DND-41 (cell line): ENCODE data around the gene ANKHD1.

Experiments used
- ATAC-seq: fragments of 200-7000 bp; cut with Tn5 transposase; 3 replicates; pipeline ENCODE4 v1.9.1; 2021; ENCODE audit warnings: low read depth; ENCODE audit not compliant: insufficient read depth
- DNase-seq: peaks from one replicate; pipeline ENCODE4 v3.0.0-alpha.2; 2020
- H2AFZ ChIP-seq: 2 replicates; pipeline ENCODE4 v1.6.0; 2012; ENCODE audit warnings: low read depth, low read length
- H3K27ac ChIP-seq: 2 replicates; pipeline ENCODE4 v1.5.1; 2012; ENCODE audit warnings: low read length, inconsistent platforms
- H3K27me3 ChIP-seq: fragments of 200-600 bp; sonication (generic); 2 replicates; pipeline ENCODE4 v1.6.0; 2012; ENCODE audit warnings: low read length, mild to moderate bottlenecking, inconsistent platforms; ENCODE audit not compliant: insufficient read depth, poor library complexity
- H3K36me3 ChIP-seq: 2 replicates; pipeline ENCODE4 v1.5.1; 2012; ENCODE audit warnings: low read length, inconsistent platforms; ENCODE audit not compliant: insufficient read depth
- H3K4me1 ChIP-seq: 2 replicates; pipeline ENCODE4 v1.5.1; 2012; ENCODE audit warnings: mild to moderate bottlenecking, low read length; ENCODE audit not compliant: insufficient read depth
- H3K4me2 ChIP-seq: 2 replicates; pipeline ENCODE4 v1.6.0; 2012; ENCODE audit warnings: mild to moderate bottlenecking, moderate library complexity, low read length, inconsistent platforms; ENCODE audit not compliant: insufficient read depth
- H3K4me3 ChIP-seq, 2 experiments: fragments of 200-600 bp in 1 of 2; shearing (Covaris generic) in 1 of 2; 2 replicates each; pipeline ENCODE4 v1.5.1; 2012 to 2016; ENCODE audit warnings: inconsistent platforms in 2 of 2, low read length in 2 of 2, mild to moderate bottlenecking in 2 of 2, low read depth in 1 of 2, moderate library complexity in 1 of 2
- H3K79me2 ChIP-seq: 2 replicates; pipeline ENCODE4 v1.6.0; 2012; ENCODE audit warnings: low read length, inconsistent platforms; ENCODE audit not compliant: insufficient read depth
- H3K9ac ChIP-seq: 2 replicates; pipeline ENCODE4 v1.6.0; 2012; ENCODE audit warnings: low read depth, mild to moderate bottlenecking, inconsistent platforms, low read length, moderate library complexity
- H3K9me3 ChIP-seq: 2 replicates; pipeline ENCODE4 v1.5.1; 2012; ENCODE audit warnings: low read length, moderate library complexity, mild to moderate bottlenecking, inconsistent platforms; ENCODE audit not compliant: insufficient read depth, severe bottlenecking
- H4K20me1 ChIP-seq: 2 replicates; pipeline ENCODE4 v1.6.0; 2012; ENCODE audit warnings: low read length; ENCODE audit not compliant: insufficient read depth
- CTCF ChIP-seq: IDR thresholded peaks from 2 replicates; pipeline ENCODE4 v1.5.1; 2012; ENCODE audit warnings: borderline replicate concordance, low read length, moderate library complexity, mild to moderate bottlenecking; ENCODE audit not compliant: poor library complexity, severe bottlenecking; ENCODE audit errors: extremely low read depth
- EZH2 ChIP-seq: IDR thresholded peaks from 3 replicates; pipeline ENCODE4 v1.6.1; 2012; ENCODE audit warnings: borderline replicate concordance, low read depth, mild to moderate bottlenecking, moderate library complexity, low read length, inconsistent platforms; ENCODE audit not compliant: severe bottlenecking

Gene ANKHD1

DNA sequence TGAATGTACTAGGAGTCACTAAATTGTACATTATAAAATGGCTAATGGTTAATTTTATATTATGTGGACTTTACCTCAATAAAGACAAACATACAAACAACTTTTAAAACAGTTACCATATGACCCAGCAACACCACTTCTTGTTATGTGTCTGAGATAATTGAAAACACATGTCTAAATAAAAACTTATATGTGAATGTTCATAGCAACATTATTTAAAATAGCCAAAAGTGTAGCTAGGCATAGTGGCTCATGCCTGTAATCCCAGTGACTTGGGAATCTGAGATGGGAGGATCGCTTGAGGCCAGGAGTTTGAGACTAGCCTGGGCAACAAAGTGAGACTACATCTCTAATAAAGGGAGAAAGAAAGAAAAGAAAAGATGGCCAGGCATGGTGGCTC is 185.9 kb downstream of the ANKHD1 start:
- Histone ChIP-seq H3K36me3 (no peaks in the 10 kb centered on the region), H3K79me2 (no peaks in the 10 kb centered on the region), H3K4me2 (no peak overlapping the region), H3K27ac (no peak overlapping the region), H4K20me1 (no peaks in the 10 kb centered on the region), H2AFZ (no peak overlapping the region), H3K27me3 (no peaks in the 10 kb centered on the region), H3K9me3 (no peaks in the 10 kb centered on the region), H3K4me1 (no peaks in the 10 kb centered on the region), H3K9ac (no peak overlapping the region), H3K4me3 (no peak overlapping the region)
- ATAC-seq (no peak), DNase-seq (no peak)
- TF ChIP-seq EZH2 (no peak), CTCF (no peak)

DNA sequence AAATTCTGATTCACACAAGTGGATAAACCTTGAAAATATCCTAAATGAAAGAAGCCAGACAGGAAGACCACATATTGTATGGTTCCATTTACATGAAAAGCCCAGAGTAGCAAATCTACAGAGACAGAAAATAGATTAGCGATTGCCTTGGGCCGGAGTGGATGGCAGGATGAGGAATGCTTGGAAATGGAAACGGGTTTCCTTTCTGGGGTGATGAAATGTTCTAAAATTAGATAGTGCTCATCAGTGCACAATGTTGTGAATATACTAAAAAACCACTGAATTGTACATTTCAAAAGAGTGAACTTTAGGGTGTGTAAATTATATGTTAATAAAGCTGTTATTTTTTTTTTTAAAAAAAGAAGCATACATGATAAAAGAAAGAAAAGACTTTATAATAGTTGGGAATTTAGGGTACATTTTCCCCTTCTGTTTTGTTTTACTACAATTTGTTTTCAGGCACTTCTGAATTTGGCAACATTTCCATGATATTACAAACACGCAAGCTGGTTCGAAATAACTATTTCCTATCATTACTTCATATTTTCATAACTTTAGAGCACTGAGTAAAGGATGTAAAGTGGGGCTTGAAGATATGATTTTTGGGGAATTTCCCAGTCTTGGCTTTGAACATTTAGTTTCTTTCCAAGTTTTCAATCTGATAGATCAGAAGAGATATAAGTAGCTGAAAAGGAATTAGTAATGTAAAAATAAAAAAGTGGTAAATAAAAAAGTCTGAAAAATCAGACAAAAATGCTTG is 186.9 kb downstream of the ANKHD1 start:
- no peak overlapping the region for H3K9ac ChIP-seq
- ATAC-seq, result no peak
- no peak for DNase-seq

More for the DNA sequence above, 186.9 kb downstream of the ANKHD1 start:
- no peaks in the 10 kb centered on the region for H4K20me1 ChIP-seq
- H2AFZ ChIP-seq, result no peak overlapping the region
- H3K27ac ChIP-seq, result no peak overlapping the region
- TF ChIP-seq EZH2, result no peak
- no peak for TF ChIP-seq CTCF
- H3K36me3 ChIP-seq, result no peaks in the 10 kb centered on the region
- H3K79me2 ChIP-seq, result no peaks in the 10 kb centered on the region
- H3K9me3 ChIP-seq, result no peaks in the 10 kb centered on the region
- no peak overlapping the region for H3K4me3 ChIP-seq
- no peak overlapping the region for H3K4me2 ChIP-seq
- no peaks in the 10 kb centered on the region for H3K27me3 ChIP-seq
- no peaks in the 10 kb centered on the region for H3K4me1 ChIP-seq
